ENCODE results near the gene DMD.
"Not testable (repeated sequence)": the region's sequence is repeated elsewhere in the genome, so short reads cannot be mapped to it uniquely, and the experiment has no call there.

Gene DMD

DNA sequence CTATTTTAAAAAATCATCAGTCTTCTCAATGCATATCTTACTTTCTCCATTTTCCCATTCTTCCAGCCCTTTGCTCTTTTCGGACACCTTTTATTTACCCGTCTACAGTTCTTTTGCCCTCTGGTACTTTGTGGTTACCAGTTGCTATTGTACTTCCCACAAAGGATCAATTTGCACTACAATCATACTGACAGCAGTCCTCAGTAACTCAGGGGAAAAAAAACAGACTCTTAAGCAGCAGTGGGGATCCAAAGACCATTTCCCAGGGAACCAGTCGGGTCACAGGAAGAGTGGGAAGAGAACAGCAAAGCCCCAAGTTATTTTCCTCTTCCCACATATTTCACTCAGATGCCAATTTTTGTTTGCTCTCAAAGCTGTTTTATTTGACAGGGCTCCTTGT lies 23.1 kb downstream of the DMD start:
- Mint-ChIP-seq H3K27ac (no peak overlapping the region), H3K9me3 (peaks cover 0 to 3% of the 10 kb centered on the region in 2 donors), H3K27me3 (no peaks in the 10 kb centered on the region), H3K36me3 (ENCODE audit: insufficient read depth) (no peaks in the 10 kb centered on the region), H3K4me3 (no peak overlapping the region), H3K4me1 (ENCODE audit: low read depth in 2 of 2) (no peaks in the 10 kb centered on the region)
- no peak for ATAC-seq (replicated peaks)
- DNase-seq: no peak

DNA sequence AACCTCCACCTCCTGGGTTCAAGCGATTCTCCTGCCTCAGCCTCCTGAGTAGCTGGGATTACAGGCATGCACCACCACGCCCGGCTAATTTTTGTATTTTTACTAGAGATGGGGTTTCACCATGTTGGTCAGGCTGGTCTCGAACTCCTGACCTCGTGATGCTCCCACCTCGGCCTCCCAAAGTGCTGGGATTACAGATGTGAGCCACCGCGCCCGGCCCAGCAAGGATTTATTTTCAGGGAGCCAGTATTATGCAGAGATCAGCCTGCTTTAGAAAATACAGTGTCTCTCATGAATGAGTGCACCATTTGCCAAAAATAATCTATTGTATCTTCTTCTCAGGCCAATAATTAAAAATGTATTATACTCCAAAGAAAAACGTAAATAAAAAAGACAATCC lies 26.5 kb downstream of the DMD start:
- not testable (repeated sequence) for H3K27ac Mint-ChIP-seq; ATAC-seq (replicated peaks)

DNA sequence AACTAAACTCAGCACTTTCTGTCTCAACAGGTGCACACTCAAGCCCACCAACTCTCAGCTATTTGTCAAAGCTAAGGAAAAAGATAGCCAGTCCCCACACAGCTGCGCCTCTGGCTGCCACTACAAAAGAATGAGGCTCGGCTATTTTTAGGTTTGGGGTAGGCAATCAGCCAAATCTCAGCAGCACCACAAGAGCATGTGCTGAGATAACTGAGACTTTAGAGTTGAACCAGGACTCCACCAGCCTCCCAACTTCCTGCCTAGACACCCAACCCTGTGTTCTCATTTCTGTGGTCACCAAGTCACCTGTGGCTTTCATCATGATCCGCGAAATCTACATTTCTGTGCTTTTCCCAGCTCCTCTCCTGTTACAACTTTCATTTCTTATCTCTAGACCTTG lies 28.0 kb downstream of the DMD start:
- no peak overlapping the region for H3K4me3 Mint-ChIP-seq
- DNase-seq (no peak), ATAC-seq (replicated peaks) (no peak)
- no peaks in the 10 kb centered on the region for H3K27me3 Mint-ChIP-seq
- peaks cover 0 to 3% of the 10 kb centered on the region in 2 donors for H3K9me3 Mint-ChIP-seq
- no peaks in the 10 kb centered on the region for H3K4me1 Mint-ChIP-seq (ENCODE audit: low read depth in 2 of 2)
- no peaks in the 10 kb centered on the region for H3K36me3 Mint-ChIP-seq (ENCODE audit: insufficient read depth)
- H3K27ac Mint-ChIP-seq: no peak overlapping the region

More for the DNA sequence above, 26.5 kb downstream of the DMD start:
- not testable (repeated sequence) for H3K36me3 Mint-ChIP-seq (ENCODE audit: insufficient read depth); H3K4me3 Mint-ChIP-seq; H3K9me3 Mint-ChIP-seq; H3K27me3 Mint-ChIP-seq; H3K4me1 Mint-ChIP-seq (ENCODE audit: low read depth in 2 of 2); DNase-seq

- Mint-ChIP-seq H3K9me3 (peaks cover 0 to 3% of the 10 kb centered on the region in 2 donors), H3K4me1 (ENCODE audit: low read depth in 2 of 2) (no peaks in the 10 kb centered on the region), H3K27ac (no peak overlapping the region), H3K27me3 (no peaks in the 10 kb centered on the region), H3K36me3 (ENCODE audit: insufficient read depth) (no peaks in the 10 kb centered on the region), H3K4me3 (no peak overlapping the region)
- ATAC-seq (replicated peaks): no peak
- DNase-seq: no peak
These were observed 32.7 kb downstream of the DMD start for GRCh38 chrX:33178690-33179089.

- no peak for ATAC-seq (replicated peaks)
- no peak for DNase-seq
- Mint-ChIP-seq H3K36me3 (ENCODE audit: insufficient read depth) (no peaks in the 10 kb centered on the region), H3K27me3 (no peaks in the 10 kb centered on the region), H3K4me1 (ENCODE audit: low read depth in 2 of 2) (no peaks in the 10 kb centered on the region), H3K27ac (no peak overlapping the region), H3K9me3 (peaks cover 0 to 3% of the 10 kb centered on the region in 2 donors), H3K4me3 (no peak overlapping the region)
These were observed 33.1 kb downstream of the DMD start for GRCh38 chrX:33178218-33178617.

- H3K4me3 Mint-ChIP-seq: no peak overlapping the region
- no peak for ATAC-seq (replicated peaks)
- H3K27ac Mint-ChIP-seq: no peak overlapping the region
- no peaks in the 10 kb centered on the region for H3K27me3 Mint-ChIP-seq
- no peaks in the 10 kb centered on the region for H3K36me3 Mint-ChIP-seq (ENCODE audit: insufficient read depth)
- no peaks in the 10 kb centered on the region for H3K4me1 Mint-ChIP-seq (ENCODE audit: low read depth in 2 of 2)
- peaks cover 0 to 3% of the 10 kb centered on the region in 2 donors for H3K9me3 Mint-ChIP-seq
- DNase-seq: no peak
These were observed 36.1 kb downstream of the DMD start for GRCh38 chrX:33175201-33175600.

GRCh38 chrX:33171041-33171440 lies 40.3 kb downstream of the DMD start:
- no peak for ATAC-seq (replicated peaks)
- no peak overlapping the region for H3K27ac Mint-ChIP-seq

DNA sequence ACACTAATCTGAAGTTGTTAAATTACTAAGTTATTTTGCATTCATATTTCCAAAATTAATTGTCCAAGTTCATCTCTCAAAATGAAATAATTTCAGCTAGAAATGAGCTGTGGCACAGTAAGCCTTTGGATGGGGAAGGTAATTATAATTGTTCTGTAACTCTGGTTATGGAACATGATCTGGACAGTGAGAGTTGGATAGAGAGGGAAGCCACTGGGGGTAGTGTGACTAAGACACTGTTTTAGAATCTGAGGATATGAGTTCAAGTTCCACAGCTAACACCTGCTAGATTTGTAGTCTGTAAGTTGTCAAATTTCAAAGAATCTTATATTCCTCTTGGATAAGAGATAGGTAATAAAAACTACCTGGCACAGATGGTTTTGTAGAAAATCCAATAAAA lies 49.5 kb downstream of the DMD start:
- peaks cover 0 to 7% of the 10 kb centered on the region in 2 donors for H3K9me3 Mint-ChIP-seq
- H3K4me1 Mint-ChIP-seq (ENCODE audit: low read depth in 2 of 2): no peaks in the 10 kb centered on the region
- no peak overlapping the region for H3K27ac Mint-ChIP-seq
- DNase-seq (no peak), ATAC-seq (replicated peaks) (no peak)
- no peak overlapping the region for H3K4me3 Mint-ChIP-seq
- no peaks in the 10 kb centered on the region for H3K27me3 Mint-ChIP-seq
- no peaks in the 10 kb centered on the region for H3K36me3 Mint-ChIP-seq (ENCODE audit: insufficient read depth)

More at GRCh38 chrX:33171041-33171440, 40.3 kb downstream of the DMD start:
- no peaks in the 10 kb centered on the region for H3K4me1 Mint-ChIP-seq (ENCODE audit: low read depth in 2 of 2)
- DNase-seq: no peak
- H3K27me3 Mint-ChIP-seq: no peaks in the 10 kb centered on the region
- H3K4me3 Mint-ChIP-seq: no peak overlapping the region
- peaks cover 0 to 3% of the 10 kb centered on the region in 2 donors for H3K9me3 Mint-ChIP-seq
- no peaks in the 10 kb centered on the region for H3K36me3 Mint-ChIP-seq (ENCODE audit: insufficient read depth)

DNA sequence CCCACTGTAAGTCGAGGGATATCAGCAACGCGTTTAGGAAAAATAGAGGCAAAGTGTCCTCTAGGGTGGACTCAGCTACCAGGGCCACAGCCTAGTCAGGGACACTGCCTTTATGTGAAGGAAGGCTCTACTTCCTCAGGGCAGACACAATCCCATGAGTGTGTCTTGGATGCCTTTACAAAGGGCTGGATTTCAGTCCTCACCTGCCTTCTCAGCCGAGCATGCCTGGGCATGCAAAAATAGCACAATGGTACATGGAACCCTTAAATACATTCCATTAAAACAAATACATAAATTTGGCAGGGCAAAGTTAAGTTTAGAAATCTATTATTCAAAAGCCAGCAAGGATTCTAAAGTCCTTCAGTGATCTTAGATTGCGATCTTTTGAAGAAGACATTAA lies 51.1 kb downstream of the DMD start:
- DNase-seq (no peak), ATAC-seq (replicated peaks) (no peak)
- no peak overlapping the region for H3K4me3 Mint-ChIP-seq
- H3K27ac Mint-ChIP-seq: no peak overlapping the region
- H3K4me1 Mint-ChIP-seq (ENCODE audit: low read depth in 2 of 2): no peaks in the 10 kb centered on the region
- no peaks in the 10 kb centered on the region for H3K27me3 Mint-ChIP-seq
- H3K9me3 Mint-ChIP-seq: peaks cover 3 to 7% of the 10 kb centered on the region in 2 donors
- no peaks in the 10 kb centered on the region for H3K36me3 Mint-ChIP-seq (ENCODE audit: insufficient read depth)

DNA sequence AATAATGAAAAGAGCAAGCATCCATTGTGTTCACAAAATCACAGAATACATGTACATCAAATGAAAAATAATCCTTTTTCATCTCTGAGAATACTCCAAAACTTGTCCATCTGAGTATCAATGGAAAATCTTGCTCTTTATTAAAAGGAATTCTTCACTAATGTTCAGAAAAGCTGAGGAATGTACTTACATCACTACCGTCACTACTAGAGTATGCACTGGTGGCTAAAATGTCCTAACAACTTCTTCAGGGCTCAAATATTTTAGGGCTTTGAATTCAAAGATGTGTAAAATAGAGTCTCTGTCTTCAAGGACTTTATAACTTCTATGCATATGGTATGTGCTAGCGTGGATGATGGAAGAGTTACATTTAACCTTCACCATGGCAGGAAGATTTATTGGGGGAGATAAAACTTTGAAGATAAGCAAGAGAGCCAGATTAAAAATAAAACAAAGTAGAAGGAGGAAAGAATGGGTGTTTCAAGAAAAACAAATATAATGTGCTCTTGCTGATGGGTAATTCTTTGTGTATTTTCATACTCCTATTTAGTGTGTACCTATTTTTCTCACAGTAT lies 55.1 kb downstream of the DMD start:
- Mint-ChIP-seq H3K27me3 (no peaks in the 10 kb centered on the region), H3K4me3 (no peak overlapping the region), H3K27ac (no peak overlapping the region), H3K36me3 (ENCODE audit: insufficient read depth) (no peaks in the 10 kb centered on the region), H3K4me1 (ENCODE audit: low read depth in 2 of 2) (no peaks in the 10 kb centered on the region), H3K9me3 (peaks cover 0 to 7% of the 10 kb centered on the region in 2 donors)
- no peak for ATAC-seq (replicated peaks)
- DNase-seq: no peak

GRCh38 chrX:33149580-33149979 lies 61.8 kb downstream of the DMD start:
- H3K9me3 Mint-ChIP-seq: peaks cover 0 to 3% of the 10 kb centered on the region in 2 donors
- H3K27me3 Mint-ChIP-seq: no peaks in the 10 kb centered on the region
- DNase-seq (no peak), ATAC-seq (replicated peaks) (no peak)
- H3K4me3 Mint-ChIP-seq: no peak overlapping the region
- H3K36me3 Mint-ChIP-seq (ENCODE audit: insufficient read depth): no peaks in the 10 kb centered on the region
- H3K27ac Mint-ChIP-seq: no peak overlapping the region
- no peaks in the 10 kb centered on the region for H3K4me1 Mint-ChIP-seq (ENCODE audit: low read depth in 2 of 2)

DNA sequence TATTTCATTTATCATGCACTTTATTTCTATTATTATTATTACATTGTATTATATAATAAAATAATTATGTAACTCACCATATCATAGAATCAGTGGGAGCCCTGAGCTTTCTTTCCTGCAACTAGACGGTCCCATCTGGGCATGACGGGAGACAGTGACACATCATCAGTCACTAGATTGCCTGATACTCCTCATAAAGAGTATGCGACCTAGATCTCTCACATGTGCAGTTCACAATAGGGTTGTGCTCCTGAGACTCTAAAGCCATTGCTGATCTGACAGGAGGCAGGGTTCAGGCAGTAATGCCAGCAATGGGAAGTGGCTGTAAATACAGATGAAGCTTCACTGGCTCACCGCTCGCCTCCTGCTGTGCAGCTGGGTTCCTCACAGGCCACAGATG lies 62.3 kb downstream of the DMD start:
- no peaks in the 10 kb centered on the region for H3K4me1 Mint-ChIP-seq (ENCODE audit: low read depth in 2 of 2)
- no peaks in the 10 kb centered on the region for H3K36me3 Mint-ChIP-seq (ENCODE audit: insufficient read depth)
- H3K4me3 Mint-ChIP-seq: no peak overlapping the region
- no peaks in the 10 kb centered on the region for H3K27me3 Mint-ChIP-seq
- no peak overlapping the region for H3K27ac Mint-ChIP-seq
- H3K9me3 Mint-ChIP-seq: peaks cover 0 to 3% of the 10 kb centered on the region in 2 donors
- no peak for DNase-seq
- no peak for ATAC-seq (replicated peaks)

DNA sequence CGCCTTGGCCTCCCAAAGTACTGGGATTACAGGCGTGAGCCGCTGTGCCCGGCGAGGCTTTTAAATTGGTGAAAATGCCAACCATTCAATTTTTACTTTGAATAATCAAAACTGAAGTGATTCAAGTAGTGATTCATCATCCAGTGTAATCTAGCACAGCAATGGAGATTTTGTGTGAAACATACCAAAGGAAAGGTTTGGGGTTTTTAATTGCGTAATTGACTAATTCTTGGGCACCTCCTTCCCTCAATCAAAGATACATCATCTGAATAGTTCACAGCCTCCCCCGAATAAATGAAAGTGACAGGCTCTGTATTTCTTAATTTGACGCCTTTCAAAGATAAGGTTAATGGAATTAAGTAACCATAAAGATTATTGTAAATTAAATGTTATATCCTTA lies 69.0 kb downstream of the DMD start:
- no peak overlapping the region for H3K27ac Mint-ChIP-seq
- H3K36me3 Mint-ChIP-seq (ENCODE audit: insufficient read depth): no peaks in the 10 kb centered on the region
- no peaks in the 10 kb centered on the region for H3K4me1 Mint-ChIP-seq (ENCODE audit: low read depth in 2 of 2)
- no peaks in the 10 kb centered on the region for H3K27me3 Mint-ChIP-seq
- H3K4me3 Mint-ChIP-seq: no peak overlapping the region
- ATAC-seq (replicated peaks): no peak
- DNase-seq: no peak
- H3K9me3 Mint-ChIP-seq: peaks cover 0 to 3% of the 10 kb centered on the region in 2 donors

- H3K4me1 Mint-ChIP-seq (ENCODE audit: low read depth in 2 of 2): no peaks in the 10 kb centered on the region
- no peak overlapping the region for H3K4me3 Mint-ChIP-seq
- no peak overlapping the region for H3K27ac Mint-ChIP-seq
- DNase-seq: no peak
- H3K36me3 Mint-ChIP-seq (ENCODE audit: insufficient read depth): no peaks in the 10 kb centered on the region
- ATAC-seq (replicated peaks): no peak
- H3K9me3 Mint-ChIP-seq: peaks cover 0 to 3% of the 10 kb centered on the region in 2 donors
- H3K27me3 Mint-ChIP-seq: no peaks in the 10 kb centered on the region
These were observed 72.6 kb downstream of the DMD start for GRCh38 chrX:33138677-33139249.
